HG03108 (cell line): ENCODE data around the gene ZC3H10.
A peak's percentile ranks its signal among the peaks of the same experiment; 100 is the strongest.
"Not testable (repeated sequence)": the region's sequence is repeated elsewhere in the genome, so short reads cannot be mapped to it uniquely, and the experiment has no call there.

Experiments used
- ATAC-seq: cut with Tn5 transposase; IDR thresholded peaks from one replicate; pipeline ENCODE4 v1.9.1; 2021; ENCODE audit warnings: moderate library complexity; ENCODE audit not compliant: unreplicated experiment

ZC3H10 gene

DNA sequence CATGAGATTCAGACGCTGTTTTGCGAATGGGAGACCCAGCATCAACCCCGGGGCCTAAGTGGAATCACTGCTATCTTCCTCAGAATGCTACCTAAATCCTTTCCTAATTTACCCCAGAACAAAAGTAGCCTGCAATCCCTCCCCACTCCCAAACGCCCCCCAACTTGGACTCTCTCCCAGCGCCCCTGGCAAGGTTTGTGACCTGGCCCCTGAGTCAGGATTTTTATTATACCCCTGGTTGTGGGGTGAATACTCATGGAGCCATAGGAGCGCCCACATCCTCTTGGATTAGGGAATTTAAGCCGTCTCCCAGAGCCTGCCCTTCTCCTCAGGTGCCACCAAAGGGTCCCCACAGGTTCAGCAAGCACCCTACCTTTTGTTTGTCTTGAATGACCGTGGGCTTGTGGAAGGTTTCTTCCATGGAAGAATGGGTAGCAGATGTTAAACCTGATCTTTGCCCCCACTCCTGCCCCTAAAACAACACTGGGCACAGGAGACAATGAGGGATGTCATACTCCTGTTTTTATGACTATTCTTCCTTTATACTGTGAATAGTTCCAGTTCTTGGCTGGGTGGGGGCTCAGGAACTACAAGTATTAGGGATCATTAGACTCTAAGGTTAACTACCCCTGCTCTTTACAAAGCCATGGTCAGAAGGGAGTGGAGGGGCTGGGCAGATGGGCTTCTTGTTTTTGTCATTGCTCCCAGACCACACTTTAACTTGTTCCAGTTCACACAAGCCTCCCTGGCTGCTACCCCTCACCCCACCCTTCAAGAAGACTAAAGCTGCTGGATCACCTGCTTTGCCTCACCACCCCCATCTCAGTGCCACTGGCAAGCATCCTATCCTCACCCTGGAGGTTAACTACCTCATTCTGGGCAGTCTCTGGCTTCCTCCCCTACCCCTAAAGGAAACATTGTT lies 35.0 kb downstream of the ZC3H10 start:
- no peak for ATAC-seq

DNA sequence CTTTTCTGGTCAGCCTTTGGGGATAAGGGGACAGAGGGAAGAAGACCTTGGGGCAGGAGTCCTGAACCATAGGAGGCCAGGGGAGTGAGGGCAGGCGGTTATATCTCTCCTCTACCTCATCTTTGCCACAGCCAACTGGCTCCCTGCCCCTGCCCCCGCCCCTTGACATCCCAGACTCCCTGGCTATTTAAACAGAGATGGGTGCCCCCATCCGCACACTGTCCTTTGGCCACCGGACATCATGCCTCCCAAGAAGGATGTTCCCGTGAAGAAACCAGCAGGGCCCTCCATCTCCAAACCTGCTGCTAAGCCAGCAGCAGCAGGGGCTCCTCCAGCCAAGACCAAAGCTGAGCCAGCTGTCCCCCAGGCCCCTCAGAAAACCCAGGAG lies 35.6 kb downstream of the ZC3H10 start:
- no peak for ATAC-seq

DNA sequence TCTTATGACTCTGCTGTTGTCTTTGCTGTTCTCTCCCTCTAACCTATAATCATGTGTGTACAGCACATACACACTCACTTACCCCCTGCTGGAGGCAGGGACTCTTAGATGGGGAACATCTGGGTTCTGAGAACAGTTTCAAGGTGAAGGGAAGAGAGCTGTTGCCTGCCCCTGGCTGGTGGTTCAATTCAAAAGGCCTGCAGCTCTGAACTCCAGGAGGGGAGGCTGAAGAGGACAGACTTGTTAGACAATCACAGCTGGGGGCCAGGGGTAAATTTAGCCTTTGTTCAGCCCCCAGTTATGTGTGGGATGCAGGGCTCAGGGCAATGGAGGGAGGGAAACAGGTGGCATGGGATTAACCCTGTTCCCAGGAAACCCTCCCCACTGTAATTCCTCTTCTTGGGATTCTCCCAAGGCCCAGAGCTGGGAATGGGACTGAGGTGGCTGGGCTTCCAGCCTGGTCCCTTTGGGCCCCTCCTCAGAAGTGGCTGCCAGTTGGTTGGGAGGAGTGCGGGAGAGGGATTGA lies 36.2 kb downstream of the ZC3H10 start:
- no peak for ATAC-seq

DNA sequence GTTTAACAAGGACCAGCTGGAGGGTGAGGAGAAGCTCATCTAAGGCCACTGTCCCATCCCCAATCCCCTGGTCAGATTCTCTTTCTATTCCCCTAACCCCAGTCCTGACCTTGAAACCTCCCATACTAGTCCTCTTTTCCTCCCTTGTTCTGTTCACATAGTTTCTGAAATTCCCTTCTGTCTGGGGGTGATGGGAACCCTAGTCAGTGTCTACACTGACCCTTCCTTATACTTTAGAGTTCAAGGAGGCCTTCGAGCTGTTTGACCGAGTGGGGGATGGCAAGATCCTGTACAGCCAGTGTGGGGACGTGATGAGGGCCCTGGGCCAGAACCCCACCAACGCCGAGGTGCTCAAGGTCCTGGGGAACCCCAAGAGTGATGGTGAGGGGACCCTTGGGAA lies 36.8 kb downstream of the ZC3H10 start:
- no peak for ATAC-seq

DNA sequence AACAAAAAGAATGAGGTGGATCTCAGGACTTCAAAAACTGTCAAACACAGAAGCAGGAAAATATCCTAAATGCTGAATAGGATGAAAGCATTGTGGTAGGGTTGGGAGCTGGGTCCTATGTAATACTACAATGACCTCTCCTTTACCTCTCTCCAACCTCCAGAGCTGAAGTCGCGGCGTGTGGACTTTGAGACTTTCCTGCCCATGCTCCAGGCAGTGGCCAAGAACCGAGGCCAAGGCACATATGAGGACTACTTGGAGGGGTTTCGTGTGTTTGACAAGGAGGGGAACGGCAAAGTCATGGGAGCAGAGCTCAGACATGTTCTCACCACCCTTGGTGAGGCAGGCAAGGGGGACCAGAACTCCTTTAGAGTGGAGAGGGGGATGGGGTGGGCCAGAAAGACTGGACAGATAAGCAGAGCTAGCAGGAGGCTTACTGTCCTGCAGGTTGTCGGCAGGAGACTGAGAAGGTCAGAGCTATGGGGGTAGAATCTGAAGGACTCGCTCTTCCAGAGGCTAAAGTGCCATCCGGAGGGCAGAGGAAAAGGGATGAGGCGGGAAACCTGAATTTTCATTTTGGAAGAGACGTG lies 37.3 kb downstream of the ZC3H10 start:
- ATAC-seq = no peak

DNA sequence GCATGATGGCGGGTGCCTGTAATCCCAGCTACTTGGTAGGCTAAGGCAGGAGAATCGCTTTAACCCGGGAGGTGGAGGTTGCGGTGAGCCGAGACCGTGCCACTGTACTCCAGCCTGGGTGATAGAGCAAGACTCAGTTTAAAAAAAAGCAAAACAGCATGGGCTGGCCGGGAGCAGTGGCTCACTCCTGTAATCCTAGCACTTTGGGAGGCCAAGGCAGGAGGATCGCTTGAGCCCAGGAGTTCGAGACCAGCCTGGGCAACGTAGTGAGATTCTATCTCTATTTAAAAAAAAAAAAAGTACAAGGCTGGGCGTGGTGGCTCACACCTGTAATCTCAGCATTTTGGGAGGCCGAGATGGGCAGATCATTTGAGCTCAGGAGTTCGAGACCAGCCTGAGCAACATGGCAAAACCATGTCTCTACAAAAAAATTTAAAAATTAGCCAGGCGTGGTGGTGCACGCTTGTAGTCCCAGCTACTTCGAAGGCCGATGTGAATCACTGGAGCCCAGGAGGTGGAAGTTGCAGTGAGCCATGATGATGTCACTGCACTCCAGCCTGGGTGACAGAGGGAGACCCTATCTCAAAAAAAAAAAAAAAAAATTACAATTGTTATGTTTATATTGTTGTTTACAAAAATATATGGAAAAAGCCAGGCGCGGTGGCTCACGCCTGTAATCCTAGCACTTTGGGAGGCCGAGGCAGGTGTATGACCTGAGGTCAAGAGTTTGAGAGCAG lies 38.6 kb downstream of the ZC3H10 start:
- not testable (repeated sequence) for ATAC-seq

DNA sequence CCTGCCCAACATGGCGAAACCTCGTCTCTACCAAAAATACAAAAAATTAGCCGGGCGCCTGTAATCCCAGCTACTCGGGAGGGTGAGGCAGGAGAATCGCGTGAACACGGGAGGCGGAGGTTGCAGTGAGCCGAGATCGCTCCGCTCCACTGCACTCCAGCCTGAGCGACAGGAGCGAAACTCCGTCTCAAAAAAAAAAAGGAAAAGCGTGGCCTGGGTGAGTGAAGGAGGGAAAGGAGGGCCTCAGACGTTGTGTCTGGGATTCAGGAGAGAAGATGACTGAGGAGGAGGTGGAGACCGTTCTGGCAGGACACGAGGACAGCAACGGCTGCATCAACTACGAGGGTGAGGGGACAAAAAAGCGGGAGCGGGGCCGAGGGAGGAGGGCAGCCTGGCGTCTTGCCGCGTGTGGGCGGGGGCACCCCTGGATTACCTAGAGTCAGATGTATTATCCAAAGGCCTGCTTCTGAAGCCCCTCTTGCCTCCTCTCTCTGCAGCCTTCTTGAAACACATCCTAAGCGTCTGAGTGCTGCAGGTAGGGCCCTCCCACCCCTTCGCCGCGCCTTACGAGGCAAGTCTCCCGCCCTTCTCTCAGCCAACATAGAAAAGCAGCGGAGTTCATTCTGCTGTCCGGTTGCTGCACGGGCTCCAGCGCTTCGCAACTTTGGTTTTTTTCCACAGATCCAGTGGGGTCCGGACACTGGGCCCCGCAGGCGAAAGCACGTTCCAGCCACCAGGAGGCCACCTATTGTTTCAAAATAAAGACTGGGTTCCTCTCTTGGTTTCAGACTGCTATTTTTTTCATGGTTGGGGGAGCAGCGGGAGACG lies 39.3 kb downstream of the ZC3H10 start:
- ATAC-seq = peak; percentile 25

DNA sequence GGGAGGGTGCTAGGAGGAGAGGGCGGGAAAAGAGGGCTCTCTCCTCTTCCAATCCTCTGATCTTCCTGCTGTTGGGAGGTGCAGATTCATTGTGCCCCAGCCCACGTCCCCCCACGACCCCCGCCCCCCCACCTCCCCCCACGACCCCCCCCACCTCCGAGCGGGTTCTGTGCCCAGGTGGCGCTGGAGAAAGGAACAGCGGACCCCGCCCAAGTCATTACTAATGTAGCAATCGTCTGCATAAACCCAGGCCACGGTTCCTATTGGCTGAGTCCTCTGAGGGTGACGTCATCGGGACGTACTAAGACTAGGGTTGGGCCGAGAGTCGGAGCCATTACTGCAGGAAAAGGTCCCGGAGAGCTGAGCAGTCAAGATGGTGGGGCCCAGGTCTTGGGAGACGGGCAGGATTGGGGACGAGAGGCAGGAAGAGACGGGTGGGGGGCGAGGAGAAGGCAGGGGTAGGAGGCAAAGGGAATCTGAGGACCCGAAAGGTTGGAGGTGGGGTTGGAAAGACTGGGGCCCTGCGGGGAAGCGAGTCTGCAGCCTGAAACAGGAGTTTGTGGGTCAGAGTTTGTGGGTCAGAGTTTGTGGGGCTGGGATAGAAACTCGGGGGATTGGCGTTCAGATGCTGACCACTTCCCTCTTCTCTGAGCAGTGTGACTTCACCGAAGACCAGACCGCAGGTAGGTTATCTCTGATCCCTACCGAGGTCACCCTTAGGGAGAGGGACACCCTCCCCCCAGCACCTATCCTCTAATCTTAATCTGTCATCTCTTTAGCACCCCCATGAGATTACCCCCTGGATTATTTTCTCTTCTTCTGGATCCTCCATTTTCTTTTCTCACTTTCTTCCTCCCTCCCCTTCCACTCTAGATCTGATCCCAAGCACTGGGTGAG lies 40.2 kb downstream of the ZC3H10 start, which contains the start of gene MYL6:
TSS of gene MYL6 (plus strand) at position 331 of the 897 bp plus-strand sequence. CDS start at position 374, 43 bp downstream.
- peak; percentile 78 for ATAC-seq

DNA sequence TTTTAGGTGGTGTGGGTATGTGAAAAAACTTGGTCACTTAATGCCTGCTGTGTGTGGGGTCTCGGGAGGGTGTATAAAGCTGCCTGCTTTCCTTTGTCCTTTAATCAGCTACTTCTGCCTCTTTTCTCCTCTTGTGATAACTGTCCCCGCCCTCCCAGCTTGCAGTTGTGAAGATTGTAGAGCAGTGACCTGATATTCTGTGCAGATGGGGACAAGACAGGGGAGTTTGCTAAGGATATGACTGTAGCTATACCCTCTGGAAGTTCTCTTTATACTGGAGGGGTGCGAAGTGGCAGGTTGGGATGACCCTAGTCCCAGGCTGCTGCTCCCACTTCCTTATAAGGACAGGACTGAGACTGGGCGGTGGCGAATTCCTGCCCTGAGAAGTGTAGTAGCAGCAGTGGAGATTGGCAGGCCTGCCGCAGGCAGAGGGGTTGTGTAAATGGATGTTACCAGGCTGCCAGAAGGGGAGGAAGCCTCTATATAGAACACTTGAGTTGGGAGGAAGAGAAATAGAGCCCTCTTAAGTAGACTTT lies 40.9 kb downstream of the ZC3H10 start:
- ATAC-seq = no peak

DNA sequence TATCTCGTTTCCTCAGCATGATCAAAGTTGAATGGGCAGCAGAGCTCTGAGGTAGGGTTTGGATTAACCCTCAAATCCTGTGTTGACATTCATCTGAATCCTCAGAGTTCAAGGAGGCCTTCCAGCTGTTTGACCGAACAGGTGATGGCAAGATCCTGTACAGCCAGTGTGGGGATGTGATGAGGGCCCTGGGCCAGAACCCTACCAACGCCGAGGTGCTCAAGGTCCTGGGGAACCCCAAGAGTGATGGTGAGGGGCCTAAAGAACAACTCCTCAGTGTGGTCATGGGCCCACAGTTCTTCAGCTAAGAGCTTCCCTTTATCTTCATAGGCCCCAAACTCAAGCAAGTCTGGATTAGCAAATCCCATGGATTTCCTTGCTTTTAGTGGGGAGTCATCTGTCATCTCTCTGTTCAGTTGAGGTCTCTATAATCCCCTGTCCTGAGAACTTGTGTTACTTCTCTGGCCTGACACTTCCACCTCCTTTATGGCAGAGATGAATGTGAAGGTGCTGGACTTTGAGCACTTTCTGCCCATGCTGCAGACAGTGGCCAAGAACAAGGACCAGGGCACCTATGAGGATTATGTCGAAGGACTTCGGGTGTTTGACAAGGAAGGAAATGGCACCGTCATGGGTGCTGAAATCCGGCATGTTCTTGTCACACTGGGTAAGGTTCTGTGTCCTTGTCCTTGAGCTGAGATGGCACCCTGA lies 41.6 kb downstream of the ZC3H10 start:
- no peak for ATAC-seq

DNA sequence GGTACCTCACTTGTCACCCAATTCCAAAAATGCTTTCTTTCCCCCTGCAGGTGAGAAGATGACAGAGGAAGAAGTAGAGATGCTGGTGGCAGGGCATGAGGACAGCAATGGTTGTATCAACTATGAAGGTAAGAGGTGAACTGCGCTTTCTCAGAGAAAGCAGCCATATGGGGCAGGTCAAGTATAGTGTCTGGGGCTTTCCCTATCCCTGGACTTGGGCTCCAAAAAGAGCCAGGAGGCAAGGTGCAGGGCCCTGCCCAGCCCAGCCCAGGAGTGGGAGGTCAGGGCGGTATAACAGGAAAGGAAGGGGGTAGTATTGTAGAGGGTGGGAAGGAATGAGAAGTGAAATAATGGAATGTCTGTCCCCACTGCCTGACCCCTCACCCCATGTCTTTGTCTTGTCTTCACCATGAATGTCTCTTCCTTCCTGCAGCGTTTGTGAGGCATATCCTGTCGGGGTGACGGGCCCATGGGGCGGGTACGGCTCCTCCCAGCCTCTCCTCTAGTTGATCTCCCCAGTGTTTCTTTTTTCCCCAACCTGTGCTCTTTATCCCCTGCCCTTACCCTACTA lies 42.2 kb downstream of the ZC3H10 start:
- ATAC-seq = no peak

DNA sequence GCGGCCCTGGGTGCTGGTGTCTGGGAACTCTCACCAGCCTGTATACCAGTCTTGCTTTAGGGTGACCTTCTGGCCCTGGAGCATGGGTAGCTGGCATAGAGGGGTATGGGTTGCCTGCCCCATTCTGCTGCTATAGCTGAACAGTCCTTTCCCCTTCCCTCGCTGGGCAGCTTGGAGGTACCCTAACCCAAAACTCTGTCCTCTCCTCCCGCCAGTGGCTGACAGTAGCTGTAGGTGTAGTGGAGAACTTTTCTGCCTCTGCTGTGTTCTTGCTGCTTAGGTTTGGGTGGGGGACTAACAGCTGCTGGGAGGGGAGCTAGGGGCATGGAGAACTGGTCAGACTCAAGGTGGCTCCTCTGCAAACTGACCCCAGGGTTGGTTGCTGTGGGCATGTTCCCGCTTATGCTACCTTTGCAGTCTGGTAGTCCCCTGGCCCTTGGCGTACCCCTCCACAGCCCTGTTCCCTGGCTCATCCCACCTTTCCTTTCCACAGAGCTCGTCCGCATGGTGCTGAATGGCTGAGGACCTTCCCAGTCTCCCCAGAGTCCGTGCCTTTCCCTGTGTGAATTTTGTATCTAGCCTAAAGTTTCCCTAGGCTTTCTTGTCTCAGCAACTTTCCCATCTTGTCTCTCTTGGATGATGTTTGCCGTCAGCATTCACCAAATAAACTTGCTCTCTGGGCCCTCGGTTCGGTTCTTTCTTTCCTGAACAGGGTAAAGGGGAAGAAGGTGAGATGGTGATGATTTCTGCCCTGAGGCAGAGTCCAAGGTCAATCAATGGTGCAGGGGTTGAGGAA lies 43.0 kb downstream of the ZC3H10 start:
- ATAC-seq = no peak

DNA sequence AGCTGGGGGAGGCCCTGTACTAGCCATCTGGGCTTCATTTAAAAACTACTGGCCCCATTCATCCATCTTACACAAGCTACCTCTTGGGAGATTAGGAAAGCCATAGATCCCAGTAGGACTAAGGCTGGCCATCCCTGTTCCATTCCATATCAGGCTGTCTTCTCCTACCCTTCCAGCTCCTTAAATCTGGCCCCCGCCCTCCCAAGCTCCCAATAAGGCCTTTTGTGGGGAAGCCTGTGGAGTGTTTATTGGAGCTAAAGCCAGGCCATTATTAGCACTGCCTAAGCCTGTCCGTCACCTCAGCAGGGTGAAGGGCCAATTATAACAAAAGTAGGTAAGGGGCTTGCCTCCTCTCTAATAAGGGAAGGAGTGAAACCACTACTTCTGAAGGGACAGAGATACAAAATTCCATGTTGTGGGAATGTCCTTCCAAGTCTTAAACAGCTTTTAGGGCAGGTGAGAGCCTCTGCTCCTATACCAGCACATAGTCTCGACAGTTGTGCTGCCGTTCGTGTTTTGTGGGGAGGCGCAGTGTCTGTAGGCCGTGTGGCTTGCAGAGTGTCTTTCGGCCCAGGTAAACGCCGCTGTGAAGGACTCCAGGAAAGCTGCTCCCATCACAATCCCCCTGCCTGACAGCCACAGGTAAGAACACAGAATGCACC lies 43.8 kb downstream of the ZC3H10 start:
- ATAC-seq = no peak

DNA sequence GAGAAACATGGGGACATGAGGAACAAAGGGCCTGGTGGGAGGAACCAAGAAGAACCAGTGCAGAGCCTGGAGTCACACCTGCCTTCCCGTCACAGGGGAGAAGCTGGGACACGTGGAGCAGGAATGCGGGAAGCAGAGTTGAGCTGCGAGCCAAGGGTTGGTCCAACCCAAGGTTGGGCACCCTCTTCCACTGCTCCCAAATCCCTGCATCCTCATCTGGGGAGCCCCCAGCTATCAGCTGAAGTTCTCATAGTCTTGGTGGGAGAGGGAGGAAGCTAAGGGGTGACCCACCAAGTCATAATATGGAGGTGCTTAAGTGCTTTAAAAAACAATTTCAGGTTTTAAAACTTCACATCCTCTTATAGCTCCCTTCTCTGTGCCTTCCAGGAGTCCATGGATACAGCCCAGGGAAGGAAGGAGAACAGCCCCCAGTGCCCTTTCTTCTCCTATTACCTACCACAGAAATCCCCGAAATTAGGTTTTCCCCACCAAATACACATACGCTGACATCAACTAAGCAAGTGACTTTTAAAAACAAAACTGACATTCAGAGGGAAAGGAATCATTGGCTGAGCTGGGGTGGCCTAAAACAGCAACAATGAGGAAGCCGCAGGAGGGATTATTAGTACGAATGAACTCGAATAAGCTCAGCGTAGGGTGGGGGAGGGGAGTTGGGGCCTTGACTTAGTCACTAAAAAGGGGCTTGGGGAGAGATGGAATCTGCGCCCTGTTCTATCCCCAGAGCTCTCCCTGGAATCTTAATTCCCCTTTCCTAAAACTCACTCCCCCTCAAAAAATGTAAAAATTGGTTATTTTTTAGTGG lies 44.6 kb downstream of the ZC3H10 start:
- ATAC-seq = no peak

DNA sequence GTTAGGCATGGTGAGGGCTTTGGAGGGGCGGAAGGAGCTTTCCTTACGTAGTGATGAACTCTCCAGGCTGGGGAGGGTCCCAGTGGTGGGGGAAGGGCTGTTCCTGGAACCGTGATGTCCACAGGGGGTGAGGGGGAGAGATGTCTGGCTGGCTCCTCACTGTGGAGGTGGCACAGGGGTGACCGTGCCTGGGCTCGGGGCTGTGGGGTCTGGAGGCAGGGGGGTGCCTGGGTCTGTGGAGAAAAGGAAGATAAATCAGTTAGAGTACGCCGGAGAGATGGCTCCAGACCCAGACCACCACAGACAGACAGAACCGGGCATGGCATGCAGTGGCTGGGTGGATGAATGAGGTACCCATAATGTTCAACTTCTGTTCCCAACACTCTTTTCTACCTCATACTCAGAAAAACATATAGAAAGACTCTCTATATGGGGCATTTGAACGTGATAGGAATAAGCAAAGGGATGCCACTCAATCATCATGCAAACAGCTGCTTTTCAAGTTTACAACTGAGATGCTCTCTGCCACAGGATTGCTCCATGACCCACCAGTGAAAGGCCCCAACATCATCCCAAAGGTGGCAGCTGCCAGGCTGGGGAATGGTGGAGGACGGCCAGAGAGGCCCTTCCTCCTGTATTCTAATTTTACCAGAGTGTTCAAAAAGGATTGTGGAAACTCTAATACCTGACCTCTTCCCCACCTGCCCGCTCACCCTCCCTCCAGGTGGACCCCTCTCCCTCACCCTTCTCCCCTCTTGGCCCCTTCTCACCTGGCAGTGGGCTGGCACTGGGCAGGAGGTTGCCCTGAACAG lies 45.7 kb downstream of the ZC3H10 start:
- no peak for ATAC-seq
